Measurements from ENCODE around the gene DPH3. TPM values are rescaled to one million over a fixed set of nuclear protein-coding genes. Genes with fewer than 3 reads are reported as not detected.

DPH3 gene
- total RNA-seq, 1 donor from 2014 or later, result 30.5 TPM

- Mint-ChIP-seq H3K27me3 (ENCODE audit: unreplicated experiment) (no peaks in the 10 kb centered on the region), H3K4me3 (ENCODE audit: unreplicated experiment) (no peak overlapping the region), H3K36me3 (ENCODE audit: unreplicated experiment) (no peaks in the 10 kb centered on the region), H3K27ac (ENCODE audit: unreplicated experiment) (no peak overlapping the region), H3K4me1 (ENCODE audit: low read depth, unreplicated experiment) (no peaks in the 10 kb centered on the region), H3K9me3 (ENCODE audit: unreplicated experiment) (no peaks in the 10 kb centered on the region)
- TF ChIP-seq CTCF (IDR thresholded peaks at IDR 0.05; ENCODE audit: partially characterized antibody, unreplicated experiment), result no peak
- DNase-seq, result no peak
These were observed 26.1 kb upstream of the DPH3 start for GRCh38 chr3:16290827-16291196.

- DNase-seq, result peak; percentile 51
- Mint-ChIP-seq H3K4me3 (ENCODE audit: unreplicated experiment) (no peak overlapping the region), H3K4me1 (ENCODE audit: low read depth, unreplicated experiment) (no peaks in the 10 kb centered on the region), H3K36me3 (ENCODE audit: unreplicated experiment) (no peaks in the 10 kb centered on the region), H3K27ac (ENCODE audit: unreplicated experiment) (no peak overlapping the region), H3K9me3 (ENCODE audit: unreplicated experiment) (no peaks in the 10 kb centered on the region), H3K27me3 (ENCODE audit: unreplicated experiment) (no peaks in the 10 kb centered on the region)
- peak; percentile 57 for TF ChIP-seq CTCF (IDR thresholded peaks at IDR 0.05; ENCODE audit: partially characterized antibody, unreplicated experiment)
These were observed 25.5 kb upstream of the DPH3 start for GRCh38 chr3:16290007-16290826.

GRCh38 chr3:16289144-16289889 lies 24.6 kb upstream of the DPH3 start:
- Mint-ChIP-seq H3K36me3 (ENCODE audit: unreplicated experiment) (no peaks in the 10 kb centered on the region), H3K27me3 (ENCODE audit: unreplicated experiment) (no peaks in the 10 kb centered on the region), H3K9me3 (ENCODE audit: unreplicated experiment) (no peaks in the 10 kb centered on the region), H3K4me1 (ENCODE audit: low read depth, unreplicated experiment) (no peaks in the 10 kb centered on the region), H3K4me3 (ENCODE audit: unreplicated experiment) (no peak overlapping the region), H3K27ac (ENCODE audit: unreplicated experiment) (no peak overlapping the region)
- no peak for TF ChIP-seq CTCF (IDR thresholded peaks at IDR 0.05; ENCODE audit: partially characterized antibody, unreplicated experiment)
- no peak for DNase-seq

- no peak for TF ChIP-seq CTCF (IDR thresholded peaks at IDR 0.05; ENCODE audit: partially characterized antibody, unreplicated experiment)
- Mint-ChIP-seq H3K36me3 (ENCODE audit: unreplicated experiment) (no peaks in the 10 kb centered on the region), H3K27ac (ENCODE audit: unreplicated experiment) (no peak overlapping the region), H3K4me3 (ENCODE audit: unreplicated experiment) (no peak overlapping the region), H3K27me3 (ENCODE audit: unreplicated experiment) (no peaks in the 10 kb centered on the region), H3K9me3 (ENCODE audit: unreplicated experiment) (no peaks in the 10 kb centered on the region), H3K4me1 (ENCODE audit: low read depth, unreplicated experiment) (no peaks in the 10 kb centered on the region)
- no peak for DNase-seq
These were observed 23.9 kb upstream of the DPH3 start for GRCh38 chr3:16288664-16289063.
